Mucosa of descending colon (tissue), 3 donors: Measurements from ENCODE around the gene ANKS1B. TPM values are rescaled to one million over a fixed set of nuclear protein-coding genes. Genes with fewer than 3 reads are reported as not detected.

ENCODE experiments used
- ATAC-seq: fragments of 200-7000 bp; cut with Tn5 transposase; one replicate; pipeline ENCODE4 v1.9.1; 2020; ENCODE audit warnings: mild to moderate bottlenecking, moderate library complexity
- DNase-seq, 3 donors: peaks; one replicate each; pipeline ENCODE4 v3.0.0-alpha.2; 2020
- H3K36me3 ChIP-seq: fragments of 200-600 bp; one replicate; pipeline ENCODE4 v1.8.0; 2021; ENCODE audit warnings: low read depth, mild to moderate bottlenecking
- H3K4me1 ChIP-seq: fragments of 200-600 bp; one replicate; pipeline ENCODE4 v1.8.0; 2021; ENCODE audit warnings: low read depth, mild to moderate bottlenecking
- H3K4me3 ChIP-seq: fragments of 200-600 bp; one replicate; pipeline ENCODE4 v1.8.0; 2021; ENCODE audit warnings: mild to moderate bottlenecking
- H3K9me3 ChIP-seq: fragments of 200-600 bp; one replicate; pipeline ENCODE4 v1.8.0; 2021; ENCODE audit warnings: mild to moderate bottlenecking
- intact Hi-C, 2 donors: fragments of 100-400 bp; cut with DNase I in 1 of 2; cut with micrococcal nuclease in 1 of 2; formaldehyde crosslinking; loops; one replicate each; pipeline versions ENCODE4 v1.11.0 to v1.11.1; 2022; cut with DNase I, micrococcal nuclease
- total RNA-seq, 3 donors: library from RNA; stranded (reverse); fragmentation: NEBNext Ultra II Directional in 2 of 3; extraction: Animal tissue kit (Norgen Biotek cat#: 25700) in 2 of 3; gene quantifications; one replicate each; pipeline versions ENCODE4 v1.2.1 to v1.2.4, GENCODE V29; 2021 to 2023
- TF ChIP-seq, protein P1 (sequence below): fragments of 200-600 bp; IDR thresholded peaks from one replicate; pipeline ENCODE4 v1.8.0; 2022; ENCODE audit warnings: antibody characterized with exemption, mild to moderate bottlenecking
- donor health status: DM: no; HTN: no; CAD: no; lungs with moderate emphysema.
- donor health status: DM: no; HTN: no; CAD: no.
- donor health status: DM: no; HTN: yes; CAD: no.

ANKS1B gene
- total RNA-seq, 3 donors from 2014 or later: 1.1 to 22.2 (median 2.3) TPM

DNA sequence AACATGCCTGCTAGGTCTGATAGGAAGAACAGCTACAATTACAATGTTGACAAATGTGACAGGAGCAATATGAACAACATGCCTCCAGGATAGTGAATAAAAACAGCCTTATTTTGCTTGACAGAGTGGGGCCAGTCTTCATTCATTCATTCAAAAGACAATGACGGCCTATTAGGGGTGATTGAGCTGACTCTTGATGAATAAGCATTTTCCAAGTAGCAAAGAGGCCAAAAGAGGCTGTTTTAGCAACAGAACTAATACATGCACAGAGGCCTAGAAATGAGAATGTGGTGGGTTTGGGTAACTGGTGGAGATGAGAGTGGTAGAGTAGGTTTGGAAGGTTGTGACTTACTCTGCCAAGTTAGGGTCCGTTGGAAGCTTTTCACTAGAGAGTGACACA, 1201.3 kb downstream of the ANKS1B start:
- no peaks in the 10 kb centered on the region for H3K36me3 ChIP-seq
- no peaks in the 10 kb centered on the region for H3K9me3 ChIP-seq
- H3K4me3 ChIP-seq: no peak overlapping the region
- ATAC-seq: no peak
- intact Hi-C loops: no loop called here
- no peaks in the 10 kb centered on the region for H3K4me1 ChIP-seq
- TF ChIP-seq, protein P1, sequence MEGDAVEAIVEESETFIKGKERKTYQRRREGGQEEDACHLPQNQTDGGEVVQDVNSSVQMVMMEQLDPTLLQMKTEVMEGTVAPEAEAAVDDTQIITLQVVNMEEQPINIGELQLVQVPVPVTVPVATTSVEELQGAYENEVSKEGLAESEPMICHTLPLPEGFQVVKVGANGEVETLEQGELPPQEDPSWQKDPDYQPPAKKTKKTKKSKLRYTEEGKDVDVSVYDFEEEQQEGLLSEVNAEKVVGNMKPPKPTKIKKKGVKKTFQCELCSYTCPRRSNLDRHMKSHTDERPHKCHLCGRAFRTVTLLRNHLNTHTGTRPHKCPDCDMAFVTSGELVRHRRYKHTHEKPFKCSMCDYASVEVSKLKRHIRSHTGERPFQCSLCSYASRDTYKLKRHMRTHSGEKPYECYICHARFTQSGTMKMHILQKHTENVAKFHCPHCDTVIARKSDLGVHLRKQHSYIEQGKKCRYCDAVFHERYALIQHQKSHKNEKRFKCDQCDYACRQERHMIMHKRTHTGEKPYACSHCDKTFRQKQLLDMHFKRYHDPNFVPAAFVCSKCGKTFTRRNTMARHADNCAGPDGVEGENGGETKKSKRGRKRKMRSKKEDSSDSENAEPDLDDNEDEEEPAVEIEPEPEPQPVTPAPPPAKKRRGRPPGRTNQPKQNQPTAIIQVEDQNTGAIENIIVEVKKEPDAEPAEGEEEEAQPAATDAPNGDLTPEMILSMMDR: no peak
- no peak for DNase-seq

DNA sequence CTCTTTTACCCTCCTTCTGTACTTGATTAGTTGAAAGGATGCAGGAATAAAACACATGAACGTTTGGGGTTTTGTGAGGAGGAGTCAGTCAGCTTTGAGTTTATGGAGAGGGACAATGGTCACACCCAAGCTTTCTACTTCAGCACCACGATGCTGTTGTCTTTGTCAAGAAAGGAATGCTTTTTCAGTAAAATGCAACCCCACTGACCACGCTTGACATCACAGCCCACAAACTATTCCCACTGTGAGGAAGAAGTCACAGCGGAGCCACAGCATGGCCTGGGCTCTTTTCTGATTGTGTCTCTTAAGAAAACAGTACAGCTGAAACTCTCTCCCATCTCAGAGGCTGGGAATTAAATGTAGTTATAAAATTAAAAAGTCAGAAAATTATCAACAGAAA, 1204.5 kb downstream of the ANKS1B start:
- ATAC-seq: no peak
- DNase-seq: no peak
- H3K4me3 ChIP-seq: no peak overlapping the region
- no peaks in the 10 kb centered on the region for H3K4me1 ChIP-seq
- H3K9me3 ChIP-seq: no peaks in the 10 kb centered on the region
- TF ChIP-seq, protein P1: no peak
- no peaks in the 10 kb centered on the region for H3K36me3 ChIP-seq
- intact Hi-C loops: no loop called here

DNA sequence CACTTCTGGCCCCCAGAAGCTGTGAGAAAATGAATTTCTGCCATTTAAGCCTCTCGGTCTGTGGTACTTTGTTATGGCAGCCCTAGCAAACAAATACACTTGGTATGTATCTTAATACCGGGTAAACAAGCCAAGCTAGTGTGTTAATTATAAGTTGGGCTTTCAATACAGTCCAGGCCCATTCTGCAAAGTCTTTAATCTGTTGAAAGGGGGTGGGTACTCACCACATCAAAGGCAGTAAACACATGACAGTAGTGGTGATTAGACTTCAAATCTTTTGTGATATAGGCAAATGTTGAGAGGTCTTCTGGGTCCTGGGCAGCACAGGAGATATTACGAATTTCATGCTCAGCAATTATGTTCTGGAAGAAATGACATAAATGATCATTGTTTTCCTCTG, 1211.9 kb downstream of the ANKS1B start:
- no peaks in the 10 kb centered on the region for H3K4me1 ChIP-seq
- DNase-seq (no peak), ATAC-seq (no peak)

DNA sequence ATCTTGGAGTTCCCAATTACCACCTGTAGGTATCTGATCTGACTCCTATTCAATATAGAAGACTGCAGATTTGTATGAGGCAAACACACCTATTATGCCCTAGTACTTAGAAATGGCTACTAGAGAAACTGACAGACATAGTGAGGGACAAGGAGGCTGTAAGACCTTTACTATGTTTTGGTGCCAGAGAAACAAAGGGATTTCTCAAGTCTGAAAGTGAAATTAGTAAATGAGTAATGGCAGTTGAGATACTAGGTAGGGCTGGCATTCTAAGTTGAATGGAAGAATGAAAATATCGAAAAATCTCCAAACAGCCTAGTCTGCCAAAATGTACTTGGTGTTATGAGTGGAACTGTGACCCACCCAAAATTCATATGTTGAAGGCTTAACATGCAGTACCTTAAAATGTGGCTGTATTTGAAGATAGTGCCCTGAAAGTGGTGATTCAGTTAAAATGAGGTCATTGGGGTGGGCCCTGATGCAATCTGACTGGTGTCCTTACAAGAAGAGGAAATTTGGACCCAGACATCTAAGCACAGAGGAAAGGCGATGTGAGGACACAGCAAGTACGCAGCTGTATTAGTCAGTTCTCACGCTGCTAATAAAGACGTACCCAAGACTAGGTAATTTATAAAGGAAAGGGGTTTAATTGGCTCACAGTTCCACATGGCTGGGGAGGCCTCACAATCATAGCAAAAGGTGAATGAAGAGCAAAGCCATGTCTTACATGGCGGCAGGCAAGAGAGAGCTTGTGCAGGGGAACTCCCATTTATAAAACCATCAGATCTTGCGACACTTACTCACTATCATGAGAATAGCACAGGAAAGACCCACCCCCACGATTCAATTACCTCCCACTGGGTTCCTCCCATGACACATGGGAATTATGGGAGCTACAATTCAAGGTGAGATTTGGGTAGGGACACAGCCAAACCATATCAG, 1212.7 kb downstream of the ANKS1B start:
- TF ChIP-seq, protein P1: no peak

More for the DNA sequence above, 1211.9 kb downstream of the ANKS1B start:
- no peaks in the 10 kb centered on the region for H3K9me3 ChIP-seq
- no peaks in the 10 kb centered on the region for H3K36me3 ChIP-seq
- TF ChIP-seq, protein P1: no peak
- intact Hi-C loops: no loop called here
- H3K4me3 ChIP-seq: no peak overlapping the region

DNA sequence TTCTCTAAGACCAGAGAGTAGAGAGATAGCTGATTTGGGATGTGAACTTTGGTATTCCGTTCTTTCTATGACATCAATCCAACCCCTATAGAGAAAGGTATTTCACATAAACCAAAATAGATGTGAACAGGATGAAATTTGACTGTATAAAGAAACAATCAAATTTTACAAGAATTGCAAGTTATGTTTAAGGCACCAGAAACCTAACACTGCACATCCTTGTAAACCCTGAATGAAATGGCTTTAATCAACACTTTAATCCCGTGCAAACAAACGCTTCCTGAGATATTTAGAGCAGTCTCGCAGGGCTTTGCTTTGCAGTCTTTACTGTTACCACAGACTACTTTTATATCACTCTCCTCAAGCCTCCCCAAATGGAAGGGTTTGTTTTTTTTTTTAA, 1214.5 kb downstream of the ANKS1B start:
- ATAC-seq (no peak), DNase-seq (no peak)
- H3K36me3 ChIP-seq: no peaks in the 10 kb centered on the region
- intact Hi-C loops: no loop called here
- H3K4me1 ChIP-seq: no peaks in the 10 kb centered on the region
- no peak overlapping the region for H3K4me3 ChIP-seq
- TF ChIP-seq, protein P1: no peak
- H3K9me3 ChIP-seq: no peaks in the 10 kb centered on the region

More for the DNA sequence above, 1212.7 kb downstream of the ANKS1B start:
- H3K4me3 ChIP-seq: no peak overlapping the region
- H3K4me1 ChIP-seq: no peaks in the 10 kb centered on the region
- ATAC-seq (no peak), DNase-seq (no peak)
- no peaks in the 10 kb centered on the region for H3K9me3 ChIP-seq
- no peaks in the 10 kb centered on the region for H3K36me3 ChIP-seq
- intact Hi-C loops: no loop called here
